RCC 7860 (cell line): Measurements from ENCODE around the gene CLMP.
"Not testable (repeated sequence)": the region's sequence is repeated elsewhere in the genome, so short reads cannot be mapped to it uniquely, and the experiment has no call there.

Experiments
- DNase-seq: peaks from one replicate; pipeline ENCODE4 v3.0.0-alpha.2; 2015; ENCODE audit warnings: low spot score
- FAIRE-seq: peaks from 2 replicates; lab custom pipeline; 2012; peaks lifted over from hg19 to GRCh38; lab: Jason Lieb, UNC

The CLMP gene

DNA sequence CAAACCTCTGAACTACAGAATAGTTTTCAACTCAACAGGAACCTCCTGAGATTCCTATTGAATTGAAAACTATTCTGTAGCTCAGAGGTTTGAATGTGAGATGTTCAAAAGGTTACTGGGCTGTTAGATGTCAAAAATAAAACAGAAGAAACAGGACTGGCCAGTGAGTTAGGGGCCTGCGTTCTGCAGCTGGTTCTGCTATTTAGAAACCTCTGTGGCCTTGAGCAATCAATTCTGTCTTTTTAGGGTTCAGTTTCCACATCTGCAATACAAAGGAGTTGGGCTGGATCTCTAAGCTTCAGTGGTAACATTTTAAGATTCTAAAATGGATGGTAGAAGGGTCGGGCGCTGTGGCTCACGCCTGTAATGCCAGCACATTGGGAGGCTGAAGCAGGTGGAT, 55.8 kb downstream of the CLMP start:
- FAIRE-seq (no peak), DNase-seq (no peak)

DNA sequence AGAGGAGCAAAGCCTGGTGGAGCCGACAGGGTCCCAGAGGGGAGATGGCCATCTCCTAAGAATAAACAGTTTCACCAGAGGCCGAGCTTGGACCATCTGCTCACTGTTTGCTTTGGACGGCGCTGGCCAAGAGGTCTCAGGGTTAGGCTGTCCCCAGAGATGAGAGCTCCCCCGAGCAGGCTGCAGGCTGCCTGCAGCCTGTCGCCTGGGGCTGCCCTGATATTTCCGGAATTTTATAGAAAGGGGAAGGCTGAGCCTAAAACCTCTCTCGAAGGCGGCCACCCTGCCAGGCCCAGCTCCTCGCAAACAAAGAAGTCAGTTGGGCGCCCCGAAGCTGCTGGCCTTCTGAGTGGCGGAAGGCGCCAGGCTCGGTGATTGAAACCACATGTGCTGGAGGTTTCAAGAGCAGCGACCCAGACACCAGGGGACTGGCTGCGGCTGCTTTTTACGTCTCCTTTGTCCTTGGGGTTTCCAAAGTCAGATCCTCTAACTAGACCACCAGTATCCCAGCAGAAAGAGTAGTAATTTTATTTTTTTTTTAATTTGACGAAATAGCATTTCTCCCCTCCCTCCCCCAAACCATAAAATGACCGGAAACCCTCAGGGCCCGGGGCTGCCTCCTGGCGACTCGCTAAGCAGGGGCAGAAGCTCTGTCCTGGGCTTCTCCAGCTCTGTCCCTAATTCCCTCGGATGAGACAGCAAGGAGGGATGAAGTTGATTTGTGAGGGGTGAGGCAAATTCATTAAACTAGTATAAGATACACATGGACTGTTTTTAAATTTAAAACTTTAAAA, 57.4 kb downstream of the CLMP start:
- FAIRE-seq (no peak), DNase-seq (no peak)

DNA sequence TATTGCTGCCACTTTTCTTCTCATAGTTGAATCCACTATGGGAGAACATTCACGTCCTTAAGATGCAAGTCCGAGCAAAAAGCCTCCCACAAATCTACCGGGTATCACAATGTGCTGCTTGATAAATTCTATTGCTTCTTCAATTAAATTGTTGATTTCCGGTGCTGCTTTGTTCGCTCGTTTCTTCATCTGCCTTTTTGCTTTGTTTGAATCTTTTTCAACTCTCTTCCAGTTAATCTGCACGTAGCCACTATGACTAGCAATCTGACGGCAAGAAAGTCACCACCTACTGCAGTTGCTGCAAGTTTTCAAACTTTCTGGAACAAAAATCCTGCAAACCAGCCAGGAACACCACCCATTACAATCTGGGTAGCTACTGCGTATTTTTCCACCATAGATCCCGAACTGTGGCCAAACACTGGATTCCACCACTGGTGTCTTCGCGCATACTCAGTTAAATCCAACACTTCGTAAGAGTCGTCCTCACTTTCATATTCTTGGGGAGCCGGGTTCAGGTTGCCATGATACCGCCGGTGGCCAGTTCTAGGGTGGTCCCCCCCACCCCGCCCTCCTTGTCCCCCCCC, 59.1 kb downstream of the CLMP start:
- no peak for FAIRE-seq
- DNase-seq = no peak

DNA sequence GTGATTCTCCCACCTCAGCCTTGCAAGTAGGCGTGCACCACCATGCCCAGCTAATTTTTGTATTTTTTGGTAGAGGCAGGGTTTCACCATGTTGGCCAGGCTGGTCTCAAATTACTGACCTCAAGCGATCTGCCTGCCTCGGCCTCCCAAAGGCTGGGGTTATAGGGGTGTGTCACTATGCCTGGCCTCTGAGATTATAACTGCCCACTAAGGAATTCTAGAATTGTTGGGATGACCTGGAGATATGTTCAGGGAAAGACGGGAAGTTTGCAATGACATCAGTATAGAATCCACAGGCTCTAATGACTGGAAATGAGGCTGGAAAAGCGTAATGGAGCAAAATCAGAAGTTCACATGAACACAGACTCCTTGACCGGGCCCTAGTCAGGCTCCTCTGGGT, 62.2 kb downstream of the CLMP start:
- no peak for DNase-seq
- no peak for FAIRE-seq

DNA sequence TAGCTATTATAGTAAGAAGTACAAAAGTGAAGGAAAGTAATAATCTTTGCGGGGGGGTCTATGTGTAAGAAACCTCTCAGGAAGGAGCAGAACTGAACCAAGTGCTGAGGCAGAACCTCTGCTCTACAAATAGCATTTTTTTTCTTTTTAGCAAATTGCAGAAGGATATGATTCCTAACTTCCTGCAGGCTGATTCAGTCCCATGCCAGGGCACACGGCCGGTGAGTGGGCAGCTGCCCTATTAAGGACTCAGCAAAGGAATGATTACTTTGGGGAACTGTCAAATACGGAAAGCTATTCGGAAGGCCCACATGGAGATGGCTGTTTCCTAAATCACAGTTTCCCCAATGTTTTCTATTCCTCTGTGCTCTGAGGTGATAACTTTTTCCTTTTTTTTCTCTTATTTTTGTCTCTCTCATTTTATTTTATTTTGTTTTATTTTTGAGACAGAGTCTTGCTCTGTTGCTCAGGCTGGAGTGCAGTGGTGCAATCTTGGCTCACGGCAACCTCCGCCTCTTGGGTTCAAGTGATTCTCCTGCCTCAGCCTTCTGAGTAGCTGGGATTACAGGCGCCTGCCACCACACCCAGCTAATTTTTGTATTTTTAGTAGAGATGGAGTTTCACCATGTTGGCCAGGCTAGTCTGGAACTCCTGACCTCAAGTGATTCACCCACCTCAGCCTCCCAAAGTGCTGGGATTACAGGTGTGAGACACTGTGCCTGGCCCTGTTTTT, 62.8 kb downstream of the CLMP start:
- not testable (repeated sequence) for FAIRE-seq, DNase-seq

DNA sequence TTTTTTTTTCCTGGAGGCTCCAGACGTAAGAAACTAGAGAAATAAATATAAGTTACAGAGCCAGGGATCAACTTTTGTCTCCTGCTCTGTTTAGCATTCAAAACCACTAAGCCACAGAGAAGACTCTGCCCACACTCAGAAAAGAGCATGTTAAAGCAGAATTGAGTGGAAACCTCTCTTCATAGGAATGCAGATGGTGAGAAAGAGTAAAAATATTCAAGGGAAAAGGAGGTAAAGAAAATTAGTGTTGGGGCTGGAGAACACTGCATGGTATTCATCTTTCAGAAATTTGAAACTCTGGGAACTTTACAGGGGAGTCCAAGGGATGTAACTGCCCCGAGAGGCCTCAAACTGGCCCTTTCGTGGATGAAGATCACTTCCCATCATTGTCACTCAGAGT, 65.1 kb downstream of the CLMP start:
- peak; percentile 20 for DNase-seq
- no peak for FAIRE-seq

DNA sequence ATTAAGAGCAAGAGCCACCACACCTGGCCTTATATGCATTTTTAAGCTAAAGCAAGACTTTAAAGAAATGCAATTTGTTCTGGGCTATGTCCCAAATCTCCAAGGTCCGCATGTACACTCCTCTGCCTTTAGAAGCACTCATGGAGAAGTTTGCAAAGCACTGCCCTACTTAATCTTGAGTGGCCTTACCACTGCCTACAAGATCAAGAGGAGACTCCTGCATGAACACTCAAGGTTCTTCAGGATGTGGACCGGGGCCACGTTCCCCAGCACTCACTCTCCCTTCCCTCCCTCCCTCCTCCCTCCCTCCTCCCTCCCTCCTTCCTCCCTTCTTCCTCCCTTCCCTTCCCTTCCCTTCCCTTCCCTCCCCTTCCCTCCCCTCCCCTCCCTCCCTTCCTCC, 69.9 kb downstream of the CLMP start:
- DNase-seq (no peak), FAIRE-seq (no peak)

DNA sequence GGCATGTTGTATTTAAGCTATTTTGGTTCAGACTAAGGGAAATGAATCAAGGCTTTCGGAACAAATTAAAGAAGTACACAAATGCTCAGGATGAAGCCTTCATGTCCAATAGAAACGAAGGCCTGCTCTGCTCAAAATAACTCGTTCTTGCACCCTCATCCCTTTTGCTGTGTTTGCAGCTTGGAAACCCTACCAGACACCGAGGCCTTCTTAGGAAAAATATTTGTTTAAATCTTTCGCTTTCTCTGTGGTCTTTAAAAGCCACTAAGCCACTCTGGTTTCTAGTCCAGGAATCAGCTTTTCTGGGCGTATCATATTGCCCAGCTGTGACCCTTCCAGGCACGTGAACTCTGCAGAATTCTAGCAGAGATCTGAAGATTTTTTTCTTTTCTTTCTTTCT, 72.2 kb downstream of the CLMP start:
- DNase-seq = no peak
- no peak for FAIRE-seq

DNA sequence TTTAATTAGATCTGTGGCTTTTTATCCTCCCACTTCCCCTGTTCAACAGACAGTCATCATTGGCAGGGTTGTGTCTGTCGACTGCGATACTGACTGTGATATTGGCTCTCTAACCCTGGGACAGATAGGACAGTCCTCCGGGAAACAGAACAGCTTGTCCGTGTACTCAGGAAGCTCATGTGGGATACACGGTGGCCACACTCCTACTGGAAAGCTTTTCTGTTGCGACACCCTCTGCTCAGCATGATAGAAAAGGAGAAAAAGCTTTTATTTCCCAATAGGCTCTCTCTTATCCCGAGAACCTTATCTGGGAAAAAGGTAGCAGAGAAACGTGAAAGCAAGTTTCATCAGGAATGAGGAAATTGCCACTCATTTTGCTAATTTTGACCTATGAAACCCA, 72.7 kb downstream of the CLMP start:
- no peak for FAIRE-seq
- DNase-seq = no peak

DNA sequence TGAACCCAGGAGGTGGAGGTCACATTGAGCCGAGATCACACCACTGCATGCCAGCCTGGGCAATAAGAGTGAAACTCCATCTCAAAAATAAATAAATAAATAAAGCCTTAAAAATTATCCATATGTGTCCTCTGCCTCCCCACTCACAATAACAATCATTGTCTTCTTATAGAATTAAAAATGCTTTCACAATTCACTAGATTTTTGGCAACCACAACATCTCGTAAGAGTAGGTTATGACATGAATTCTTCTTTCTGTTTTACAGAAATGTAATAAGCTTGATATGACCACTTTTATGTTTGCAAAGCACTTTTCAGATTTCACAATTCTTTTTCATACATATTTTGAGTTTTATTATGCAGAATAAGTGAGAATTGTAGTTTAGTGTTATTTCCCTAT, 78.6 kb downstream of the CLMP start:
- DNase-seq (no peak), FAIRE-seq (no peak)

DNA sequence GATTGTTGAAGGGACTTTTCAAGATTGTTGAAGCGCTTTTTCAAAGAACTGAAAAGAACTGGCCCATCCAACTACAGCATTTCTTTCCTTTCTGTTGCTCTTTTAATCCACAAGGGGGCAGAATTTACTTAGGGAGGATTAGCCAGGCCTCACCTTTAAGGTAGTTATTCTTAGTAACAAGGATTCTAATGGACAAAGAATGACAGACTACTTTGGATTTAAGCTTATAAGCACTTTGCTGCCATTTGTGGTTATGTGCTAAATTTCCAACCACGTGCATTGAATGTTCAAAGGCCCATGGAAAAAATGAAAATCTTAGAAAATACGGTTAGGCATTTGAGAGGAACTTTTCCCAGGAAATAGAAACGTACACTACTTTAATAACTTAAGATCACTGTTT, 83.6 kb downstream of the CLMP start:
- FAIRE-seq = peak; percentile 66
- peak; percentile 57 for DNase-seq

DNA sequence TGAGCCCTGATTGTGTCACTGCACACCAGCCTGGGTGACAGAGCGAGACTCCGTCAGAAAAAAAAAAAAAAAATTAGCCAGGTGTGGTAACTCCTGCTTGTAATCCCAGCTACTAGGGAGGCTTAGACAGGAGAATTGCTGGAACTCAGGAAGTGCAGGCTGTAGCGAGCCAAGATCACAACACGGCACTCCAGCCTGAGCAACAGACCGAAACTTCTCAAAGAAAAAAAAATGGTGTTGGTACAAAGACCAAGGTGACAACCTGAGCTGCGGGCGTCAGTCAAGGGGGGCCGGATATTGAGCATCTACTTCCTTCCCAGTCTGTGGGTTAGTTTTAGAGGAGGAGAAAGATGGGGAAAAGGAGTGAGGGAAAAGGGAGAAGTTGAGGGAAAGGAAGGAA, 84.7 kb downstream of the CLMP start:
- DNase-seq = no peak
- FAIRE-seq = no peak

DNA sequence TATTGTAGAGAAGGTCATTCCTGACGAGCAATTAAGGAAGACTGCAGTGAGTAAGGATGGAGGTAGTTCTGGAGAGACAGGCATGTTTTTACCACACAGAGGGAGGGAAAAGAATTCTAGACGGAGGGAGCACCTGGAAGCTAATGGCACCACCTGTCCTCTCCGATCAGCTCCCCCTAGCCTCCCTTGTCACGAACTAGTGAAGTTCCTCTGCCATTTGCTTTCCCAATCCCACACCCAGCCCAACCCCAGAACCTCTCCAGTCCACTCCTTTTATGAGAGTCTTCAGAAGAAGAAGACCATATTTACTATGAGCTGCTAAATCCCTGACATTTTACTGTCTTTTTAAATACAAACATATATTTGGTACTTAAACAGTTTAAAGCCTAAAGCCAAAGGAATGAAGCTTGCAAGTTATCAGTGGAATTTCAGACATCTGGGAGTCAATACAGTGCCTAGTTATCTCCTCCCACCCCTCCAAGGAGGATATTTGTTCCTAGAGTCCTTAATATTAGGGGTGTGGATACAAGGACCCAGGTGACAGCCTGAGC, 87.0 kb downstream of the CLMP start:
- FAIRE-seq (no peak), DNase-seq (no peak)

DNA sequence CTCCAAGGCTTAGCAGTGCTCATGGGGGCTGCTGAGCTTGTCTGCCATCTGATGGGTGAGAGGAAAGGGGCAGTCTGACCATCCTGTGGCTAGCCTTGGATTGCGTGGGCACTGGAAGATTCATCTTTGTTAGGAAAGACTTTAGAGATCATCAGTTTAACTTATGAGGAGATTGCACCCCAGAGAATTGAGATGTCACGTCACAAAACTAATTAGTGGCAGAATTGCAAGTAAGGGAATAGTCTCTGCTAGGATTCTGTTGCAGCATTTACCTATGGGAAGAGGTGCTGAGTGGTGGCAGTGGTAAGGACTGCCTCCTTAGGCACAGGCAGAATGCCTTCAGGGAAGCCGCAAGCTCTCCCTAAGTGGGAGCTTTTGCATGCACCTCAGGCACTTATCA, 90.4 kb downstream of the CLMP start:
- no peak for FAIRE-seq
- DNase-seq = no peak

DNA sequence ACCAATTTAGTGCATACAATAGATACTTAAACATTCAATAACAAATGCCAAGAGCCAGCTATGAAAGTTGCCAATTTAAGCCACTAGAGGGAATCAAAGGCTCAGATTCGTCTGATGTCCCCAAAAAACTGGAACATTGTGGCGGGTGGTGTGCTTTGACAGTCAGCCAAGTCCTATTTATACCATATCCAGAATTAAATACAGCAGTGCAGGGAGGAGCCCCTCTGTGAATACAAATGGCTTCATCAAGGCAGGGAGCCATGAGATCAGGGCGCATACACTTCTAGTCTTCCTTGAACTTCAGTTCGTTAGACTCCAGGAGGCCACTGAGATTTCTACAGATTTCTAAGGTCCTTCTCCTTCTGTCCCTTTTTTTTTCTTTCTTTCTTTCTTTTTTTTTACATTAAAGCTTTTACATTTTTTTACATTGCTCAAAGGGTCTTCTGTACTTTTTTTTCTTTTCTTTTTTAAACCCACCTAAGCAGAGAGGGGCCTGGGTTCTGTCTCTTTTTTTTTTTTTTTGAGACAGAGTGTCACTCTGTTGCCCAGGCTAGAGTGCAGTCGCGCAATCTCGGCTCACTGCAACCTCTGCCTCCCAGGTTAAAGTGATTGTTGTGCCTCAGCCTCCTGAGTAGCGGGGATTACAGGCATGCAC, 91.6 kb downstream of the CLMP start:
- peak; percentile 21 for DNase-seq
- no peak for FAIRE-seq

DNA sequence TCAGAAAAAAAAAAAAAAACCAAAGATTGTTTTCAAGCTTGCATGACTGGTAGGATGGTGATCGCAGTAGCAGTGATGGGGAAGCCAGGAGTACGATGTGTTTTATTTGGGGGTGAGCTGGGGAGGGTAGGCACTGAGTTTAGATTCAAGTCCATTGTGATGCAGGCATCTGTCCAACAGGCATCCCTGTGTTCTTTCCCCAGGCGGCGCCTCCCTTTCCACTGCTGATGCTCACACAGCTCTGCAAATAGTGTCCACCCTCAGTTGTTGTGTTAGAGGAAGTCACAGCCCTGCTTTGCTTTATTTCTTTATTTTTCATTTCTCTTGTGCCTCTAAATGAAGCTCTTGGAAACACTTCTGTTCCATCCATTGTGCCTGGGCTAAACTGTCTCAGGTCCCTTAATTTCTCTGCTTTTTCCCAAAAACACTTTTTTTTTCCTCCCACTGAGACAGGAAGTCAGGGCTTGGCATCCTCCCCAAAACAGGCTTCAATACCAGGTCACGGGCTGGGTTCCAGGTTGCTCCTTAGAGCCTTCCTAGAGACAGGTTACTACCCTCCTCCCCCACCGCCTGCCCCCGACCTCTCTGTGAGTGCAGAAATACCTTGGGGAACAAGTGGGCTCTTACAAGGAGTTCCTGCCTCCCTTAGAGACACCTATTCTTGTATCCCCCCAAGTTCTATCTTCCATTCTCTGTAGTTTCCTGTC, 94.5 kb downstream of the CLMP start:
- no peak for DNase-seq
- no peak for FAIRE-seq

DNA sequence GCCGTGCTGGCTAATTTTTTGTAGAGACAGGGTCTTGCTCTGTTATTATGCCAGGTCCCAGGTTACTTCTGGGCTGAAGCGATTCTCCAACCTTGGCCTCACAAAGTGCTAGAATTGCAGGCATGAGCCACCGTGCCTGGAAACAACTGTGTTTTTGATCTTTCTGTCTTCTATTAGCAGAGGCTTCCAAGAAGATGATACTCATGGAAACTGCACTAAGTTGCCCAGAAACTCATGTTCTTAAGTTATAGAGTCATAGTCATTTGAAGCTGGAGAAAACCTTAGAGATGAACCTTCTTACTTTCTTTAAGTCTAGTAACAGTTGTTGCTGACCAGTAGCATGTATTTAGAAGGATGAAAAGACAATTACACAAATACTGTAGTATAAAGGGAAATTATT, 96.1 kb downstream of the CLMP start:
- DNase-seq (no peak), FAIRE-seq (no peak)

DNA sequence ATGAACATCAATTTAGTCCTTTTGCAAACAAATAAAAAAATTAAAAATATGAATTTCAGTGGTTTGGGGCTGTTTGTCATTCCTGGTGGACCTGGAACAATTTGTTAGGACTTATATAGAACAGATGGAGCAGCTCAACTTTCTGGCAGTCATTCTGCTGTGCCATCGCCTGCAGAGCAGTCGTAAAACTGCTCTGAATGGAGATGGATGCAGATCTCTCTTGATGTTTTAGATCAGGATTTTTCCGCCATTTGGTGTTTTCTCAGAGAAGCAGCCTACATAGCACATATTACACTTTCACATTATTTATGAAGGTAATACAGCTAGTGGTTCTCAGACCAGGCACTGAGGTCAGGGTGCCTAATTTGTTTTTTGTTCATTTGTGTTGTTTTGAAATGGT, 101.3 kb downstream of the CLMP start:
- FAIRE-seq = no peak

DNA sequence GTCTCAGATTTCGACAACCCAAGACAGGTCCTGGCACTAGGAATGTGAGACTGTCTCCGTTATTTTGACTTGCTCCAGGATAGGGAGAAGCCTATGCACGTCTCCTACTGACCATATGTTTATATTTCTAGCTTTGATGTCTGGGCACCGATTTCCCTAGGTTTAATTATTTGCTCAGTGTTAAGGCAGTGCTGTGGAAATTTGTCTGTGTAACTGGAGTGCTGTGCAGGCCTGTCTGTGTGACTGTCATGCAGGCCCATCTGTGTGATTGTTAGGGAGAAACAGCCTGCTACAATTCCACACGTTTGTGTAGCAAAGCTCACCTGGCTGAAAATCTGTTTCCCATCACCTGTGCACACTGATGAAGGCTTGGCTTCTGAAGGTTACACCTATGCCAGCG, 103.5 kb downstream of the CLMP start:
- FAIRE-seq = no peak

More for the DNA sequence above, 101.3 kb downstream of the CLMP start:
- no peak for DNase-seq

DNA sequence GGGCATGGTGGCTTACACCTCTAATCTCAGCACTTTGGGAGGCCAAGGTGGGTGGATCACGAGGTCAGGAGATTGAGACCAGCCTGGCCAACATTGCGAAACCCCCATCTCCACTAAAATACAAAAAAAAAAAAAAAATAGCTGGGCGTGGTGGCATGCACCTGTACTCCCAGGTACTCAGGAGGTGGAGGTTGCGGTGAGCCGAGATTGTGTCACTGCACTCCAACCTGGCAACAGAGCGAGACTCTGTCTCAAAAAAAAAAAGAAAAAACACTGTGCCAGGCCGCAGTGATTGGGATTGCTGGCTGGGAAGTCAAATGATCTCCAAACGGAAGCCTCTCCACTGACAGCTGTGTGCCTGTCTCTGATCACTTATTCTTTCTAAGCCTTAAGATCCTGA, 104.9 kb downstream of the CLMP start:
- not testable (repeated sequence) for DNase-seq, FAIRE-seq

More for the DNA sequence above, 103.5 kb downstream of the CLMP start:
- no peak for DNase-seq

DNA sequence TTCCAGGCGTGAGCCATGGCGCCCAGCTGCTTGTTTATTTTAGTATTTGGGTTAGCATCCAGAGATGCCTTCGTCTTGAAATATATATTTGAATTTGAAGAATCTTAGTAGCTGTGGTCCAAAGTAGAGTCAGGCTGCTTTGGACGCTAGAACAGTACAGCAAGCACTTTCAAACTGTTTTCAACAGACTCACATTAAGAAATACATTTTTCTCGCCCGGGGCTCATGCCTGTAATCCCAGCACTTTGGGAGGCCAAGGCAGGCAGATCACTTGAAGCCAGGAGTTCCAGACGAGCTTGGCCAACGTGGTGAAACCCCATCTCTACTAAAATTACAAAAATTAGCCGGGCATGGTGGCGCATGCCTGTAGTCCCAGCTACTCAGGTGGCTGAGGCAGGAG, 106.2 kb downstream of the CLMP start:
- not testable (repeated sequence) for FAIRE-seq, DNase-seq
